ENCODE measurements around the gene COL6A1. TPM values are rescaled to one million over a fixed set of nuclear protein-coding genes. Genes with fewer than 3 reads are reported as not detected.

The COL6A1 gene
- total RNA-seq, 1 experiment from 2014 or later: 87.5 TPM

DNA sequence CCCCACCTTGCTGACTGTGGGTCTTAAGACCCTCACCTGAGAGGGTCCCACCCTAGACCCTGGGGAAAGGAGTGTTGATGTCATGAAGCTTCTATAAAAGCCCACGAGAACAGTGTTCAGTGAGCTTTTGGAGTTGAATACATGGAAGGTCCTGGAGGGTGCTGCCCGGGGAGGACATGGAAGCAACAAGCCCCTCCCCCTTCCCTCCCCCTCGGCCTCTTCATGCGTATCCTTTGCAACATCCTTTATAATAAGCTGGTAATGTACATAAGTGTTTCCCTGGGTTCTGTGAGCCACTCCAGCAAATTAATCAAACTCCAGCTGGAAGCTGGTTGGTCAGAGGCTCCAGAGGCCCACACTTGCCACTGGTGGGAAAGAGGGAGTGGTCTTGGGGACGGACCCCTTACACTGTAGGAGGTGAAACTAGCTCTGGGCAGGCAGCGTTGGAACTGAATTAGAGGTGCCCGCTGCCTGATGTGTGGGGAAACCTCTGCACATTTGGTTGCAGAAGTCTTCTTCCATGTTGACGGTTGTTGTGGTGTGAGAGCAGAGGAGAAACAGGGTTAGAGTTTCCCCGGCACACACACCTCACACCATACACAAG lies 14.7 kb upstream of the COL6A1 start:
- POLR2A ChIA-PET: no interaction called here

DNA sequence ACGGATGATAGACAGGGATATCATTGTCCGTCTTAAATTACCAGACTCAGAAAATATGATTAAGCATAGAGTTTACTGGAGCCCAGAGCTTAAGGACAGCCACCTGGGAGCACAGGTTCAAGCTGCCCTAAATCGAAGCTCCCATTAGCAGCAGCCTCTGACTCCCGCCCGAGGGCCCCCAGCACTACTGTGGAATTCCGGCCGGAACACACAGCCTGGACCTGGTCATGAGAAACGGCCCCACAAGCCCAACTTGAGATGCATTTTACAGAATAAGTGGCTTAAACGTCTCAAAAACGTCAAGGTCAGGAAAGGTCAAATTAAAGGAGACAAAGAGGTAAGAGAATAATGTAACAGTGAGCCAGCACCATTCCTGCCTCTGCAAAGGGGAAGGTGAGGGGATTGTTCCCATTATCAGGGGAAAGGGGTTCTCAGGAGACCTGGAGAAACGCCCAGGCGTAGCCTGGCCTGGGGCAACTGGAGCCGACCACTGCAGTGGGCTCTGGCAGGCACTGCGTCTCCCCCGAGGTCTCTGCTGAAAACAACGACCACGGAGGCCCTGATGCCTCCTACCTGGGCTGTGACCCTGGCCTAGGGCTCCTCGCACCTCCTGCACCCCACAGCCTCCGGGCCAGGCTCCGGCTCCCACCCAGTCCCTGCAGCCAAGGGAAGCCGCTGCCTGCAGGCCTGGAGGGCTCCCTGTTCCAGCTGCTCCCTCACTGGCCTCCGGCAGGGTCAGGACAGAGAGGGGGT lies 11.5 kb upstream of the COL6A1 start:
- peaks cover 21 to 27% of the 10 kb centered on the region in 2 experiments for H3K4me1 ChIP-seq (ENCODE audit: control insufficient read depth in 1 of 2, insufficient read depth in 2 of 2, low read length in 2 of 2)
- H3K27me3 ChIP-seq (ENCODE audit: insufficient read depth, low read length): no peaks in the 10 kb centered on the region
- H3K79me2 ChIP-seq (ENCODE audit: insufficient read depth, low read length): no peaks in the 10 kb centered on the region
- no peak for TF ChIP-seq TCF7L2 (IDR thresholded peaks at IDR 0.05; ENCODE audit: borderline replicate concordance, extremely low read depth, insufficient read depth, insufficient read length)
- no peak for TF ChIP-seq EZH2 (IDR thresholded peaks at IDR 0.05)
- TF ChIP-seq FOSL1 (IDR thresholded peaks at IDR 0.05; ENCODE audit: low read depth): no peak
- no peak for TF ChIP-seq ZBTB33 (IDR thresholded peaks at IDR 0.05; ENCODE audit: extremely low read depth, insufficient replicate concordance, low read length)
- H4K20me1 ChIP-seq (ENCODE audit: insufficient read depth): no peaks in the 10 kb centered on the region
- peak overlapping the region; percentile 19; the same call in 1 of the 2 replicates for H3K4me2 ChIP-seq (ENCODE audit: low read length)
- H2AFZ ChIP-seq (ENCODE audit: low read depth, low read length, poor library complexity, severe bottlenecking): no peak overlapping the region
- no peaks in the 10 kb centered on the region for H3K36me3 ChIP-seq (ENCODE audit: control insufficient read depth in 1 of 2, insufficient read depth in 2 of 2, low read length in 2 of 2)
- no peaks in the 10 kb centered on the region for H3K9me2 ChIP-seq (ENCODE audit: insufficient read depth)
- POLR2A ChIA-PET: no interaction called here
- H3K9me3 ChIP-seq (ENCODE audit: control insufficient read depth in 1 of 2, insufficient read depth in 1 of 2, low read depth in 1 of 2, low read length in 2 of 2): no peaks in the 10 kb centered on the region
- no peak for DNase-seq (ENCODE audit: low read depth, low spot score)
- intact Hi-C loops (cut with micrococcal nuclease): loop anchor here (5.0 to 10.0 kb wide), 4 partner anchors 132 to 355 kb away; partner anchors contain the start of genes C21orf58 and PCNT
- no TSS peak for BruUV-seq (replicated peaks)
- H3K9ac ChIP-seq (ENCODE audit: low read length): no peak overlapping the region
- H3K4me3 ChIP-seq (replicated peaks in 1 of 2; ENCODE audit: low read depth in 1 of 2, low read length in 2 of 2): no peak overlapping the region
- peak; percentile 9 for ATAC-seq
- CTCF ChIA-PET: no interaction called here
- RAD21 ChIA-PET (ENCODE audit: low non-redundant PET in 1 of 2, low total read pairs in 2 of 2, uncharacterized antibody in 2 of 2, unreplicated experiment in 2 of 2): no interaction called here
- peak overlapping the region; percentile 7; the same call in 1 of the 2 replicates for H3K27ac ChIP-seq (ENCODE audit: low read depth, low read length)

More for the DNA sequence above, 14.7 kb upstream of the COL6A1 start:
- RAD21 ChIA-PET (ENCODE audit: low non-redundant PET in 1 of 2, low total read pairs in 2 of 2, uncharacterized antibody in 2 of 2, unreplicated experiment in 2 of 2): no interaction called here
- H2AFZ ChIP-seq (ENCODE audit: low read depth, low read length, poor library complexity, severe bottlenecking): no peak overlapping the region
- CTCF ChIA-PET: no interaction called here
- no peaks in the 10 kb centered on the region for H3K27me3 ChIP-seq (ENCODE audit: insufficient read depth, low read length)
- no peaks in the 10 kb centered on the region for H4K20me1 ChIP-seq (ENCODE audit: insufficient read depth)
- no peak overlapping the region for H3K27ac ChIP-seq (ENCODE audit: low read depth, low read length)
- H3K9me3 ChIP-seq (ENCODE audit: control insufficient read depth in 1 of 2, insufficient read depth in 1 of 2, low read depth in 1 of 2, low read length in 2 of 2): no peaks in the 10 kb centered on the region
- no peaks in the 10 kb centered on the region for H3K9me2 ChIP-seq (ENCODE audit: insufficient read depth)
- H3K79me2 ChIP-seq (ENCODE audit: insufficient read depth, low read length): no peaks in the 10 kb centered on the region
- no TSS peak for BruUV-seq (replicated peaks)
- no peak for TF ChIP-seq CBX3 (IDR thresholded peaks at IDR 0.05; ENCODE audit: low read depth)
- H3K4me2 ChIP-seq (ENCODE audit: low read length): no peak overlapping the region
- H3K9ac ChIP-seq (ENCODE audit: low read length): no peak overlapping the region; the same call in 1 of the 2 replicates
- no peak overlapping the region for H3K4me3 ChIP-seq (replicated peaks in 1 of 2; ENCODE audit: low read depth in 1 of 2, low read length in 2 of 2)
- intact Hi-C loops (cut with micrococcal nuclease): no loop called here
- H3K4me1 ChIP-seq (ENCODE audit: control insufficient read depth in 1 of 2, insufficient read depth in 2 of 2, low read length in 2 of 2): peaks cover 0 to 3% of the 10 kb centered on the region in 2 experiments; a peak in 1 of 4 replicates
- DNase-seq (ENCODE audit: low read depth, low spot score) (no peak), ATAC-seq (no peak)
- no peaks in the 10 kb centered on the region for H3K36me3 ChIP-seq (ENCODE audit: control insufficient read depth in 1 of 2, insufficient read depth in 2 of 2, low read length in 2 of 2)
